CD4-positive, alpha-beta T cell (primary cell): ENCODE measurements around the gene COL28A1. TPM values are rescaled to one million over a fixed set of nuclear protein-coding genes. Genes with fewer than 3 reads are reported as not detected.

Source experiments
- ATAC-seq: fragments of 200-7000 bp; cut with Tn5 transposase; one replicate; pipeline ENCODE4 v1.10.0; 2022; ENCODE audit warnings: mild to moderate bottlenecking; ENCODE audit not compliant: poor library complexity
- CTCF ChIA-PET: fragments of 350-600 bp; sonication (Branson Sonifier 250); formaldehyde crosslinking; loops from one replicate; lab custom pipeline; 2021; ENCODE audit warnings: antibody characterized with exemption, inconsistent platforms; lab: Charles Lee
- POLR2A ChIA-PET: fragments of 350-600 bp; sonication (Branson Sonifier 250); formaldehyde crosslinking; loops from one replicate; lab custom pipeline; 2021; ENCODE audit warnings: antibody characterized with exemption, inconsistent platforms; lab: Charles Lee
- DNase-seq, 14 experiments: peaks; one replicate each; pipeline ENCODE4 v3.0.0-alpha.2; 2013 to 2020; ENCODE audit warnings: mixed read lengths in 2 of 14
- H3K27ac ChIP-seq, 2 donors: one replicate each; pipeline versions ENCODE4 v1.5.1 to v1.7.0; 2013; ENCODE audit warnings: low read length in 2 of 2, low read depth in 1 of 2, mild to moderate bottlenecking in 1 of 2
- H3K27me3 ChIP-seq, 2 experiments: 1 replicate in 1 of 2; 2 replicates in 1 of 2; pipeline versions ENCODE4 v1.6.1 to v1.7.0; 2013; ENCODE audit warnings: low read length in 2 of 2, control low read depth in 1 of 2, mild to moderate bottlenecking in 1 of 2, moderate library complexity in 1 of 2; ENCODE audit not compliant: insufficient read depth in 2 of 2, control insufficient read depth in 1 of 2
- H3K36me3 ChIP-seq: one replicate; pipeline ENCODE4 v1.6.1; 2013; ENCODE audit warnings: low read length, control low read depth; ENCODE audit not compliant: insufficient read depth
- H3K4me1 ChIP-seq: one replicate; pipeline ENCODE4 v1.6.1; 2013; ENCODE audit warnings: low read length, control low read depth; ENCODE audit not compliant: insufficient read depth
- H3K4me3 ChIP-seq: one replicate; pipeline ENCODE4 v1.5.1; 2013; ENCODE audit warnings: mild to moderate bottlenecking, low read length, moderate library complexity
- H3K9me3 ChIP-seq, 2 experiments: 1 replicate in 1 of 2; 2 replicates in 1 of 2; pipeline versions ENCODE4 v1.6.1 to v1.7.0; 2013; ENCODE audit warnings: low read length in 2 of 2, mild to moderate bottlenecking in 2 of 2, control low read depth in 1 of 2, moderate library complexity in 1 of 2; ENCODE audit not compliant: control insufficient read depth in 1 of 2, insufficient read depth in 1 of 2
- H3K27ac Mint-ChIP-seq: one replicate; pipeline ENCODE4 v1.8.0; 2020; ENCODE audit warnings: mixed read lengths
- H3K27me3 Mint-ChIP-seq: one replicate; pipeline ENCODE4 v1.8.0; 2021; ENCODE audit warnings: mixed read lengths
- H3K36me3 Mint-ChIP-seq: one replicate; pipeline ENCODE4 v1.8.0; 2021; ENCODE audit warnings: low read depth, mixed read lengths
- H3K4me1 Mint-ChIP-seq: one replicate; pipeline ENCODE4 v1.8.0; 2021; ENCODE audit warnings: low read depth, mixed read lengths
- H3K4me3 Mint-ChIP-seq: one replicate; pipeline ENCODE4 v1.8.0; 2020; ENCODE audit warnings: mild to moderate bottlenecking, mixed read lengths
- H3K9me3 Mint-ChIP-seq: one replicate; pipeline ENCODE4 v1.8.0; 2020; ENCODE audit warnings: mixed read lengths
- CTCF ChIP-seq: fragments of 200-600 bp; IDR thresholded peaks from one replicate; pipeline ENCODE4 v1.8.0; 2022; ENCODE audit warnings: antibody characterized with exemption, mild to moderate bottlenecking
- intact Hi-C, 2 experiments: fragments of 100-400 bp; cut with DNase I in 1 of 2; cut with micrococcal nuclease in 1 of 2; formaldehyde crosslinking; loops; one replicate each; pipeline versions ENCODE4 v1.15.1 to v1.9.0; 2023 to 2025; cut with DNase I, micrococcal nuclease
- total RNA-seq, 174 experiments: library from RNA in 2 of 174; stranded (reverse) in 2 of 174; gene quantifications; one replicate each; pipeline ENCODE4 v1.2.3 and lab custom pipeline; 2021 to 2026

COL28A1 gene
- total RNA-seq, 2 experiments from 2014 or later: 0.22 TPM; not detected in 1

DNA sequence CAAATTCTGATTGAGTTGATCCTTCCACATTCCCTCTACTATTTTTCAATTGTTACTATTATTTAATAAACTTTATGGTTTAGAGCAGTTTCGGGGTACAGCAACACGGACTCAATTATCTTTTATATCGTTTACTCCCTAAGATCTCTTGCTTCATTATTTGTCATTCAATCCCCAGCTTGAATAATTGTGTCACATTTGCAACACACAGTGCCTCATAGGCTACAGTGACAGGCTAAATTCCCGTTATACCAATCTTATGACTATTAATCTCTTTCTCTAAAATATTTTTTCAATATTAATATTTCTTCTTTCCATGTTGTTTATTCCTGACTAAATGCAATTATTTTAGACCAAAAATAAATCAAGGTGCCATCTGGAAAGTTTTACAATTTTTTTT lies 4.0 kb upstream of the COL28A1 start:
- Histone ChIP-seq H3K27ac (no peak overlapping the region), H3K36me3 (no peaks in the 10 kb centered on the region), H3K9me3 (no peaks in the 10 kb centered on the region), H3K4me1 (no peaks in the 10 kb centered on the region), H3K4me3 (no peak overlapping the region), H3K27me3 (no peaks in the 10 kb centered on the region)
- Mint-ChIP-seq H3K36me3 (no peaks in the 10 kb centered on the region), H3K4me1 (no peaks in the 10 kb centered on the region), H3K27ac (no peak overlapping the region), H3K4me3 (no peak overlapping the region), H3K27me3 (peaks cover 14% of the 10 kb centered on the region), H3K9me3 (no peaks in the 10 kb centered on the region)
- intact Hi-C loops: loop anchor here (1.0 to 5.0 kb wide), 8 partner anchors 117 to 678 kb away; partner anchors contain the start of gene C1GALT1 (in 1 of the 2)
- no peak for DNase-seq
- CTCF ChIA-PET: no interaction called here
- TF ChIP-seq CTCF: no peak
- POLR2A ChIA-PET: no interaction called here
- no peak for ATAC-seq

GRCh38 chr7:7539152-7539551 lies 3.5 kb upstream of the COL28A1 start:
- DNase-seq: no peak
- Histone ChIP-seq H3K4me1 (no peaks in the 10 kb centered on the region), H3K27me3 (no peaks in the 10 kb centered on the region), H3K4me3 (no peak overlapping the region), H3K36me3 (no peaks in the 10 kb centered on the region), H3K27ac (no peak overlapping the region), H3K9me3 (no peaks in the 10 kb centered on the region)
- H3K36me3 Mint-ChIP-seq: no peaks in the 10 kb centered on the region
- ChIA-PET POLR2A (no interaction called here), CTCF (no interaction called here)
- peaks cover 14% of the 10 kb centered on the region for H3K27me3 Mint-ChIP-seq
- intact Hi-C loops: loop anchor here in 1 of 2 experiments (5.0 kb wide), 1 partner anchor 678 kb away; no protein-coding TSS in a partner anchor
- no peak overlapping the region for H3K4me3 Mint-ChIP-seq
- no peak for ATAC-seq
- no peaks in the 10 kb centered on the region for H3K9me3 Mint-ChIP-seq
- H3K4me1 Mint-ChIP-seq: no peaks in the 10 kb centered on the region
- no peak overlapping the region for H3K27ac Mint-ChIP-seq
- no peak for TF ChIP-seq CTCF

DNA sequence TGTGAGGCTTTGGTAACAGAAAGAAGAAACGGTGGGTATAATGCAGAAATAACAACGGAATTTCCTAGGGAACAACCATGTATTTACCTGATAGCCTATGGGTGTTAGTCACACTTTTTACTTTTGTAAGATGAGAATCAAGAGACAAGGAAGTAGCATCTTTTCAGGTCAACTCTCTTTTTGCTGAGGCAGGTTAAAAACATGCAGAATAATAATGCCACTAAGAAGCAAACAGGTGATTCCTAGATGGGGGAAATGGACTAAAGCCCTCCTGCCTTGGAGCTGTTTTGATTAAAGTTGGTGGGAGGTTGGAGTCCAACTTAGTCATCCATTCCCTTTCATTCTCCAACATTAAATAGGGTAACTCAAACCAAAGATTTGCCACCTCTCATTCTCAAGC lies 2.0 kb upstream of the COL28A1 start:
- intact Hi-C loops: loop anchor here in 1 of 2 experiments (5.0 kb wide), 1 partner anchor 680 kb away; no protein-coding TSS in a partner anchor
- H3K9me3 Mint-ChIP-seq: no peaks in the 10 kb centered on the region
- DNase-seq: no peak
- Histone ChIP-seq H3K27me3 (no peaks in the 10 kb centered on the region), H3K4me3 (no peak overlapping the region), H3K4me1 (no peaks in the 10 kb centered on the region), H3K27ac (no peak overlapping the region), H3K9me3 (no peaks in the 10 kb centered on the region), H3K36me3 (no peaks in the 10 kb centered on the region)
- no peak for ATAC-seq
- no peaks in the 10 kb centered on the region for H3K36me3 Mint-ChIP-seq
- ChIA-PET POLR2A (no interaction called here), CTCF (no interaction called here)
- H3K27me3 Mint-ChIP-seq: peaks cover 16% of the 10 kb centered on the region
- no peak overlapping the region for H3K27ac Mint-ChIP-seq
- H3K4me3 Mint-ChIP-seq: no peak overlapping the region
- H3K4me1 Mint-ChIP-seq: no peaks in the 10 kb centered on the region
- no peak for TF ChIP-seq CTCF
